Testis (tissue), 3 donors: ENCODE results near the gene GSX2. TPM values are rescaled to one million over a fixed set of nuclear protein-coding genes. Genes with fewer than 3 reads are reported as not detected.

Experiments
- DNase-seq: peaks from one replicate; pipeline ENCODE4 v3.0.0-alpha.2; 2019
- H3K27ac ChIP-seq, 2 donors: fragments of 200-600 bp; sonication (generic); one replicate each; pipeline ENCODE4 v1.5.1; 2019
- H3K27me3 ChIP-seq: fragments of 200-600 bp; sonication (generic); one replicate; pipeline ENCODE4 v1.5.1; 2019
- H3K36me3 ChIP-seq: fragments of 200-600 bp; sonication (generic); one replicate; pipeline ENCODE4 v1.5.1; 2017; ENCODE audit warnings: low read depth; ENCODE audit errors: missing control alignments
- H3K4me1 ChIP-seq: fragments of 200-600 bp; sonication (generic); one replicate; pipeline ENCODE4 v1.5.1; 2019
- H3K4me3 ChIP-seq, 2 donors: fragments of 200-600 bp; sonication (generic); one replicate each; pipeline ENCODE4 v1.5.1; 2017 to 2019
- H3K9me3 ChIP-seq: fragments of 200-600 bp; sonication (generic); one replicate; pipeline ENCODE4 v1.5.1; 2017
- CTCF ChIP-seq, 3 experiments: fragments of 450-650 bp in 2 of 3; fragments of 200-600 bp in 1 of 3; sonication (generic) in 1 of 3; IDR thresholded peaks; one replicate each; pipeline ENCODE4 v1.5.1; 2016 to 2019; ENCODE audit warnings: antibody characterized with exemption in 3 of 3, mild to moderate bottlenecking in 2 of 3, moderate library complexity in 1 of 3
- POLR2A ChIP-seq: fragments of 450-650 bp; IDR thresholded peaks from one replicate; pipeline ENCODE4 v1.6.1; 2017; ENCODE audit warnings: antibody characterized with exemption, mild to moderate bottlenecking, moderate library complexity
- WGBS, 2 donors: methylation state at CpG; one replicate each; pipeline ENCODE4 v1.1.5; 2018; 5-methylcytosine and 5-hydroxymethylcytosine counted together
- intact Hi-C: fragments of 100-400 bp; cut with DNase I; formaldehyde crosslinking; loops from one replicate; pipeline ENCODE4 v1.15.1; 2023; ENCODE audit warnings: low total_unique reads
- polyA plus RNA-seq: library from polyadenylated mRNA; stranded (reverse); fragments of 350-450 nt; fragmentation: Illumina TruSeq; extraction: RNeasy Lipid Tissue Mini Kit (QIAGEN cat#74804); gene quantifications from one replicate; pipeline ENCODE4 v1.2.3, GENCODE V29; 2014; ENCODE audit warnings: low read depth, low replicate concordance; ENCODE audit not compliant: insufficient read depth
- total RNA-seq, 2 donors: library from RNA; depleted of rRNA; stranded (reverse); fragments of >200 nt; gene quantifications; one replicate each; pipeline ENCODE4 v1.2.3, GENCODE V29; 2016

GSX2 gene
- total and polyA plus RNA-seq, 3 donors from 2014 or later: 1.1 to 2.0 (median 1.8) TPM

DNA sequence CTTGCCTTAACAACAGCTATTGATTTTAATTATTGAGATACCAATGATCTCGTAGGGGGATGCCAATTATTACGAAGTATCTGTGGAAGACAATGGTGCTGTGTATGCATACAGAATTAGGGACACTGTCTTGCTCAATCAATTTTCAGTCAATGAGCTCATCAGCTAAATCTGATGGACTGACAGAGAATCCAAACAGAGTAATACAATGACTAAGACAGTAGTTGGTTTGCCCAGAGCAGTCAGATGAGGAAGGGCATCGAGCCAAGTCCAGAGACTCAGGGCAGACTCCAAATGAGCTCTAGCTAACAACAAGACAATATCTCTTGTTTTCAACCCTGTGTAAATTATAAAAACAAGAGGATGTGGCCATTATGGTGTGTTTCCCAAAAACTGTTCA, 14.7 kb upstream of the GSX2 start:
- Histone ChIP-seq H3K4me3 (no peak overlapping the region), H3K4me1 (peaks cover 5% of the 10 kb centered on the region), H3K27me3 (no peaks in the 10 kb centered on the region), H3K27ac (no peak overlapping the region), H3K9me3 (no peaks in the 10 kb centered on the region), H3K36me3 (no peaks in the 10 kb centered on the region)
- 82 to 84% methylated on average over 3 of the region's 3 CpGs for WGBS, 2 donors
- DNase-seq: peak; percentile 57
- intact Hi-C loops: no loop called here
- TF ChIP-seq CTCF (IDR thresholded peaks at IDR 0.05): no peak
- no peak for TF ChIP-seq POLR2A

DNA sequence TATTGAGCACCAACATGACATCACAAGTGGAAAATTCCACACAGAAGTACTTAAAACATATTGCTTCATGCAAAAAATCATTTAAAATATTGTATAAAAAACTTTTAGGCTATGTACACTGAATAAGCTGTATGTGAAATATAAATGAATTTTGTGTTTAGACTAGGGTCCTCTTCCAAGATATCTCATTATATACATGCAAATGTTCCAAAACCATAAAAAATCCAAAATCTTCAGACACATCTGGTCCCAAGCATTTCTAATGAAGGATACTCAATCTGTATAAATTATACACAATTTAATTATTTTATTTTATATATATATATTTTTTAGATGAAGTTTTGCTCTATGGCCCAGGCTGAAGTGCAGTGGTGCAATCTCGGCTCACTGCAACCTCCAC, 10.1 kb upstream of the GSX2 start:
- Histone ChIP-seq H3K27me3 (no peaks in the 10 kb centered on the region), H3K9me3 (no peaks in the 10 kb centered on the region), H3K27ac (no peak overlapping the region), H3K4me1 (peaks cover 5% of the 10 kb centered on the region), H3K36me3 (no peaks in the 10 kb centered on the region), H3K4me3 (no peak overlapping the region)
- no peak for DNase-seq
- intact Hi-C loops: no loop called here
- 85 to 100% methylated on average over 1 of the region's 1 CpG for WGBS, 2 donors
- TF ChIP-seq POLR2A: no peak
- no peak for TF ChIP-seq CTCF (IDR thresholded peaks at IDR 0.05)

GRCh38 chr4:54090404-54090803, 9.6 kb upstream of the GSX2 start:
- Histone ChIP-seq H3K4me1 (peaks cover 1% of the 10 kb centered on the region), H3K36me3 (no peaks in the 10 kb centered on the region), H3K9me3 (no peaks in the 10 kb centered on the region), H3K27me3 (no peaks in the 10 kb centered on the region), H3K4me3 (no peak overlapping the region), H3K27ac (no peak overlapping the region)
- TF ChIP-seq POLR2A (no peak), CTCF (IDR thresholded peaks at IDR 0.05) (no peak)
- DNase-seq: no peak
- WGBS, 2 donors: 89 to 91% methylated on average over 8 of the region's 8 CpGs
- intact Hi-C loops: no loop called here

- Histone ChIP-seq H3K27ac (no peak overlapping the region), H3K27me3 (no peaks in the 10 kb centered on the region), H3K36me3 (no peaks in the 10 kb centered on the region), H3K9me3 (no peaks in the 10 kb centered on the region), H3K4me1 (no peaks in the 10 kb centered on the region), H3K4me3 (peak overlapping the region; percentile 33 to 47)
- no peak for TF ChIP-seq CTCF (IDR thresholded peaks at IDR 0.05)
- no peak for TF ChIP-seq POLR2A
- intact Hi-C loops: no loop called here
- 14 to 17% methylated on average over 15 to 27 of the region's 27 CpGs for WGBS, 2 donors
- peak; percentile 75 for DNase-seq
Observed at GRCh38 chr4:54090804-54091623, 8.9 kb upstream of the GSX2 start.
